GM19099 (cell line): ENCODE results near the gene LARGE1.

Source experiments
- POLR2A ChIP-seq: IDR thresholded peaks from 3 replicates; pipeline ENCODE4 v1.6.1; 2011; ENCODE audit warnings: low read depth; ENCODE audit not compliant: insufficient read length; ENCODE audit errors: extremely low read depth

Gene LARGE1

DNA sequence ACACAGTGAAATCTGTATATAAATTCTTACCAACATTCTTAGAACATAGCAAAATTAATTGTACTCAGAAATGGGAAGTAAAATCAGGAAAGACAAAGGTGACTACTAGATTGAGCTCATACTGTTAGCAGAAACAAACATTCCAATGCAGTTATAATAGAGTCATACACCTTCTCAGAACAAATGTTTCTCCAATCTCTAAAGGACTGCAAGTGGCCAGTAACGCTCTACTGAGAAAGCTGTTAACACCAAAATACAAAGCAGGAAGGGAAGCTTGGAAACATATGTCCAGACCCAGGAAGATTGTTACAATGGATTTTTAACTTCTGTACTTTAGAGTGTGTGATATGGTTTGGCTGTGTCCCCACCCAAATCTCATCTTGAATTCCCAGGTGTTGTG, 341.5 kb downstream of the LARGE1 start:
- TF ChIP-seq POLR2A, result no peak

DNA sequence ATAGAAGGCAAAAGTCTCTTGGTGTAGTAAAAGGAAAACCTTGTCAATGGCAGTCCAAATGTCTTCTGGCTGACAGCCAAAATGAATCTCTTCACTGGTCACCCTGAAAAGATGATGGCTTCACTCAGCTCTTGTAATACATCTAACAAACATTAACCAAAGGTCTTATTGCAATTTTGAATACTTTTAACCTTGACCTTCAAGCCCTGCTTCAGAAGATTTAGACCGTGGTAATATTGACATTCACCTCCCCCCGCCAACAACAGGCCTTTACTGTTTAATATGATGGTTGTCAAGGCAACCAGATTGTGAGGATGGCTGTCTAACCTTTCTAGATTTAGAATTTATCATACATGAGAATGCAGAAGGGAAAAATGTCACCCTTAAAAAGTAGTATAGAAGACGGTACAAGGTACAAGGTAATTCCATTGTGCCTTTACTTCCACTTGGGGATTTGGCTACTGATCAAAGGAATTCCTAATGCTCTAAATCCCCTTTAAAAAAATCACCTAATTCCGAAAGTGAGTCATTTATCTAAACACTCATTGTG, 342.3 kb downstream of the LARGE1 start:
- no peak for TF ChIP-seq POLR2A

DNA sequence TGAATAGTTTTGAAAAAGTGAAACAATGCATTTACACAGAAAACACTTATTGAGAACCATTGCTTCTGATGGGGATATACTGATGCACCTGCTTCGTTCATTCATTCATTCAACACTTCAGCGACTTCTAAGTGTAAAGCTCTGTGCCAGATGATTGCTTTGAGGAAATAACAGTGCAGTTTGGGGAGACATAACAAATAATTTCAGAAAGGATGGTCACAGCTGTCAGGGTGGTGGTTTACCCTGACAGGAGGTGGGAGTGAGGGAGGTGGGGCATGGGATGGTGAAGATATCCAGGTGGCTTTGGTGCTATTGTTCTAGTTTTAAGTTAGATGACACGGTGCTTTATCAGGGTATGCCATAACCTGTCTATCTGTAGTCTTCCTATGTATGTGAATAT, 344.1 kb downstream of the LARGE1 start:
- TF ChIP-seq POLR2A, result no peak

DNA sequence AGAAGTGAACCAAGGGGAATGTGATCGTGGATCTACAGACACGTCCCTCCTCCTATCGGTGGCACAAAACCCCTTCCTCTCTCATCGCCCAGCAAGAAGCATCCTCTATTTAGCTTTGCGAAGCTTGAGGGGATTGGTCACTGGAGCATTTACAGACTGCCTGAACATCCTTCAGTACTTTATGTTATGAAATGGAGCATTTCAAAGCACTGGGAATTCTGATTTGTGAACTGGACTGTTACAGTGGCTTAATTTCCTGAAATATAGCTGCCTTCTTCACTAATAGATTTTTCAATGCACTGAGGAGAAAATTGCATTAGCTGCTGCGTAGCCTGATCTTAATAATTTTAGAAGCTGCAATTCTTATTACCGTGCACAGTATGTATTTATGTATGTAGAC, 344.5 kb downstream of the LARGE1 start:
- no peak for TF ChIP-seq POLR2A

DNA sequence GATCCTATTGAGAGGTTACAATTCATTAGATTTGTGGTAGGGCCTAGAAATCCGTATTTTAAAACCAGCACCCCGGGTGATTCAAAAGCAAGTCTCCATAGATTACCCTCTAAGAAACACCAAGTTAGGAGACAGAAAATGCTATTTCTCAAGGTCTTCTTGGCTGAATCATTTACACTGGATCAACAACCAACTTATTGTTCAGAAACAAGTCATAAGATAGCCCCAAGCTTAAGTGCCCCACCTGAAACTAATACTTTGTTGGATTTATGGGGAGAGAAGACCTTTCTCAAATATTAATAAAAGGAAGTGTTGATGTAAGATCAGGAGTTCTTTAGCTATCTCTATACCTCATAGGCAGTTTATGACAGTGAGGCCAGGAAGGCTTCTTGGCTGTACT, 345.2 kb downstream of the LARGE1 start:
- TF ChIP-seq POLR2A, result no peak

DNA sequence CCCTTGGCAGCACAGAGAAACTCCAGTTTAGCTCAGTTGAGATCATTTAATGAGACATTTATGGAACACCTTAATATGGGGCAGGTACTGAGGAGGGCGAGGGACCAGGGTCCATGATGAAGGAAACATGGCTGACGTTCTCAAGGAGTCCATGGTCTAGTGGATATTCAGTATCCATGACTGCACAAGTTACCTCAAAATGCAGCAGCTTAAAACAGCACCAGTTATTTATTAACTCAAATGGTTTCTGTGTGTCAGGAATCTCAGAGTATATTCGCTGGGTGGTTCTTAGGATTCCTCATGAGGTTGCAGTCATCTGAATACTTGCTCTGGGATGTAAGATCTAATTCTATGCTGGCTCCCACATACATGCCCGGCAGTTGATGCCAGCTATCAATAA, 346.8 kb downstream of the LARGE1 start:
- no peak for TF ChIP-seq POLR2A

DNA sequence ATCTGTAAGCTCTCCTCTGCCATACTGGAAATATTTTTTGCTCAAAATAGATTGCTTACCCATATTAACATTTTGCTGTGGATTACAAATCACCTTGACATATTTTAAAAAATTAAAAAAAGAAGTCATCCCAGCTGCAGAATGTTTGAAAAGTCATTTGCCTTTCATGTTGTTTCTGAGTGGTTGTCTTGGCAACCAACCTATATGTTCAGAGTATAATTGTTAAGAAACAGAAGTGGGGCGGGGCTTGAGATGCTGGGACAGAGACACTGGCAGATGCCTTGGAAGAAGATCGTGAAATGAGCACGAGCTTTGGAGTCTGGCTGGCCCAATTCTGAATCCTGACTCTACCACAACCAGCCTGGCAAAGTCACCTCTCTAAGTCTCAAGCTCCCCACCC, 348.2 kb downstream of the LARGE1 start:
- no peak for TF ChIP-seq POLR2A

DNA sequence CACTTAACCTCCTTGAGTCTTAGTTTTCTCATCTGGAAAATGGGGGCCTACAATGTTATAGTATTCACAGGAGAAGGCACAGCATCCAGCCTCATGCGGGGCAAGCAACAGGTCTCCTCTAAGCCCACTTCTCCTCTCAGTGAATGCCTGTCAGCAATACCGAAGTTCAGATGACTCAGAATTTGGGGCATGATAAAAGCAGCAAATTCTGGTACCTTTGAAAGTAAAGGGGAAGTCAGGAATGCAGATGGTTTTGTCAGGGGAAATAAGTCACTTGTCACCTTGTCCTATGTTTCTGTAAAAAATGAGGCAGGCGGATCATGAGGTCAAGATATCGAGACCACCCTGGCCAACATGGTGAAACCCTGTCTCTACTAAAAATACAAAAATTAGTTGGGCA, 350.2 kb downstream of the LARGE1 start:
- TF ChIP-seq POLR2A, result no peak

DNA sequence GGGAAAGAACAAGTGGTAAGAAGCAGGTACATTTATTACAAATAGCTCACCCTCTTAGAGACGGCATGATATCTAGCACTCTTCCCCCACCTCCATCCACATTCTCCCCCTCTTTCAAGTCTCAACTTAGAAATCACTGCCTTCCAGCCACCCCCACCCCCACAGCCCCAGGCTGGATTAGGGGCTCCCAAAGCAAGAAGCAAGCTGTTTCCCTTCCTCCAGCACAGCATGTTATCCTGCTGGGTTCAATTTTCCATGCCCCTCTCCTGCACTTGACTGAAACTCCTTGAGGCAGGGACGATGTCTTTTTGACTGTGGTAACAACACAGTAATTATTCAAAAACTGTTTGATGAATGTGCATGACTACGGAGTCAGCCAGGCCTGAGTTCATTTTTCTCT, 350.7 kb downstream of the LARGE1 start:
- no peak for TF ChIP-seq POLR2A

DNA sequence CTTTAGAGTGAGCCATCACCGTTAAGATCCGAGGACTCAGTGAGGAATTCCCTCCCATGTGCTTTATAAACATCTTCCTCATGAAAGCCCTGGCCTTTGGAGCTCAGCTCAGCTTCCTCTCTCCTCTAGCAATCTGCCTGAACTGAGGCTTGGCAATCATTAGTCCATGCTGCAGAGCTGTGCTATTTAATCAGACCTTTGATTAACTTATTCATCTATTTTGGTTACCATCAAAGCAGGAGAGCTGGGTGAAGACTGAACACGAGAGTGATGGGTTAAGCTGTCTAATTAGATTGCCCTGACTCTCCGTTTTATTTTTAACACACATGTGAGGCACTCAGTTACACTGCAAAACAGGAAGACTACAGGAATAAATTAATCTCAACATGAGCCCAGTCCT, 351.3 kb downstream of the LARGE1 start:
- TF ChIP-seq POLR2A, result no peak

DNA sequence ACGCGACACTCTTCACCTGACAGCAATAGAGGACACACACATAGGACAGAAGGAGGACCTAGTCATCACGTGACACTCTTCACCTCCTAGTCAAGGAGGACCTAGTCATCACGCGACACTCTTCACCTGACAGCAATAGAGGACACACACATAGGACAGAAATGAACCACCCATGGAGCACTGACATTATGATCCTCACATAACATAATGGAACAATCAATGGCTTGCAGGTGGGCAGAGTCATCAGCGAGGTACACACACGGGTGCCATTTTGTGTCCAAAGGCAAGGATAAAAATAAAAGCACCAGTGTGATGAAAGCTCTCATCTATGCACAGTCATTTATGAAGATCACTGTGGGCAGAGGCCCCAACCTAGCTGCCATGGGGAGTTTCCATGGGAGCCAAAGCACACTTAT, 354.7 kb downstream of the LARGE1 start:
- TF ChIP-seq POLR2A, result no peak

DNA sequence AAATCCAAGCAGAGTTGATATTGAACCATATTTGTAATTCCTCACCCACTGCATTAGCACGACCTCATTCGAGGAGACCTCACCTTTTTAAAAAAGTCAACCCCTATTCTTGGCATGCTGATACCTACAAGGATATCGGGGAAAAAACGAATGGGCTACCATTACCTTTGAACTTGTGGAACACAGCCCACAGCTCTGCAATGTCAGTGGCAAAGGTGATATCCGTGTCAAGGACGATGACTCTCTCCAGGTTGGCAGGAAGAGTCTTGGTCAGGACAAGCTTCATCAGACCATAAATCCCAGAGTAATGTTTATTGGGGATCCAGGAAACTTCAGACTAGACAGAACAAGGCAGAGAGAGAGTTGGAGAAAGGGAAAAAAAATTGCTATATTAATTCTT, 355.6 kb downstream of the LARGE1 start:
- TF ChIP-seq POLR2A, result no peak

DNA sequence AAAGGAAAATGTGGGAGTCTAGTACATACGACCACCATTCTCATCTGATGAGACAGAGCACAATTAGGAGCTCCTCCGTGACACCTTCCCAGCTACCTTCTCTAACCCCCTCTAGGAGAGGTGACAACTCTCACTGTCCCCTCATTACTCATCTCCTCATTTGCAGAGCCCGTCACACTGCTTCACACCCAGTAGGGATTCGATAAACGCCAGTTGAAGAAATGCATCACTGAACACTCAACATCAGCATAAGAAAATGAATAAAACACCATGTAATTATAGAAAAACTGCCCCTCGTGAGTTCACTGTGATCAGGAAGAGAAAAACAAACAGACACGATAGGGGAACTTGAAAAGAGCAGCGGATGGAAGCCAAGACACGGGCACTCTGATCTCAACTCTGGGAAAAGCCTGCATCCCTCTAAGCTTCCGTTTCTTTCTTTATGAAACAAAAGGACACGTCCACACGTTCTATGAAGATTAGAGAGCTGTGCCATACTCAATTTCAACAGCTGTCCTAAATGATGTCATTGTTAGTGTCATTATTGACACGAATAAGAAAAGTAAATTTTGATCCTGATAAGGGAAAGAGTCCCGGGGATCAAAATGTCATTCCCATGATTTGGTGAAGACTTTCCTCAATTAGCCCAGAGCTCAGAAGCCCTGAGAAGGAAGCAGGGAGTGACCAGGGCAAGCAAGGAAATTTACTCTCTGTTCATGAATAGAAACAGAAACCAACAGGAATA, 356.9 kb downstream of the LARGE1 start:
- TF ChIP-seq POLR2A, result no peak

DNA sequence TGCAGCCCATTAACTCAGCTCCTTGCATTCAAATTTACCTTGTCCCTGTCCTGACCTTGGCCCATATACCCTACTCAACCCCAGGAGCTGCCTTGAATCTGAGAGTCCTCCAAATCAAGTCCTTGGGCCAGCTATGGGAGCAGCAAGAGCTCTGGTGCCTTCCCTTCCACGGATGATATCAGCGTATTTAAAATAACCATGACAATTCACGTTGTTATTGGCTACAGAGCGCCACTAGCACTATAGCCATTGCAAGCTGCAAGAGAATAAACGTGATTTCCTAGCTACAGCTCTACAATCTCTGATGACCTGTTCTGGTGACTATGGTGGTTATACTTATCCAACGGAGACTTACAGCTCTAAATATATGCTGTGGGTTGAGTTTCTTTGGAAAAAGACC, 357.8 kb downstream of the LARGE1 start:
- TF ChIP-seq POLR2A, result no peak

DNA sequence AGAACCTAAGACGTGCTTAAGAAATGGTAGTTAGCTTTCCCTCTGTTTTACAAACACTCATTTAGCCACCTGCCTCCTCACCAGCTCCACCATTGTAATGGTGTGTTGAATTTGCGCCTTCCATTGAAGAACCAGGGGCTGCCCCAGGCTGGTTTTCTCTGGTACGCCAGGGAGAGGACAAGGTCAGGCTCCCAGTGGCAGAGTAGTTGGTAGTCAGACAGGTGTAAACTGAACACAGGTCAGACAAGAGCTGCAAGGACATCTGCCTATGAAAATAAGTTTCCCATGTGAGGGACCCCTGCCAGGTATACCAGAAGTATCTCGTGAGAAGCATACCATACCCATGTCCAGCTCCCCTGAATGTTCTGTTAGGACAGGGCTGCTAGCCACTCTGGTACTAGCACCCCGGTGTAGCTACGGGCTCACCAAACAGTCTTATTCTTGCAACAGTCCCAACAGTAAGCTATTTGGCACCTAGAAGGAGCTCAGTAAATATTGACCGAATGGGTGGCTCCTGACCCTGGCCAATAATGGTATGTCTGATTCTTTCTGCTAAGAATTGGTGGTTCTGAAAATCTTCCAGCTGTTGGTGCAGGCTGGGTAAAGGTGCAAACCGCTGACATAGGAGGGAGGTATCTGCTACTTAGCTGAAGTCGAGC, 359.0 kb downstream of the LARGE1 start:
- no peak for TF ChIP-seq POLR2A

DNA sequence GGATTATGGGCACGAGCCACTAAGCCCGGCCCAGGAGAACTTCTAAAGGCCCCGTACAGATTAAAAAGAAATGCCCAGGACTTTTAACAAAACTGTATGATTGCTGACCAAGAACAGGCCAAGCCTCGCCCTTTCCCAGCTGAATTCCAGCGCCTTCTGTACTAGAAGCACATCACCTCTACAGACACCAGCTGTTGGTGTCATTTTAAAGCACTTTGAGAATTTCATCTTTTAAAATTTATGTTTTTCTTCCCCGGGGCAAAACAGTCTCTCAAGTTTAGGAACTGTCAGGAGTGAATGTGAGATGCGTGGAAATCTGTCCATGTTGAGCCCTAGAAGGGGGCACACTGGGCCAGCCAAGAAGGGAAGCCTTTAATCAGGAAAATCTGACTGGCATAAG, 362.4 kb downstream of the LARGE1 start:
- no peak for TF ChIP-seq POLR2A
